Nephron progenitor cell (in vitro differentiated cells): Measurements from ENCODE around the gene EBF4.

Experiments used
- DNase-seq: peaks from one replicate; pipeline ENCODE4 v3.0.0; 2021
- H3K27ac Mint-ChIP-seq: 2 replicates; pipeline ENCODE4 v1.8.0; 2021; ENCODE audit warnings: mild to moderate bottlenecking, moderate library complexity, mixed read lengths
- H3K27me3 Mint-ChIP-seq: 2 replicates; pipeline ENCODE4 v1.8.0; 2021; ENCODE audit warnings: mild to moderate bottlenecking, low read depth, mixed read lengths; ENCODE audit not compliant: poor library complexity
- H3K36me3 Mint-ChIP-seq: 2 replicates; pipeline ENCODE4 v1.8.0; 2021; ENCODE audit warnings: low read depth, mixed read lengths
- H3K4me1 Mint-ChIP-seq: 2 replicates; pipeline ENCODE4 v1.8.0; 2021; ENCODE audit warnings: mixed read lengths
- H3K4me3 Mint-ChIP-seq: 2 replicates; pipeline ENCODE4 v1.8.0; 2021; ENCODE audit warnings: mild to moderate bottlenecking, moderate library complexity, mixed read lengths
- H3K9me3 Mint-ChIP-seq: 2 replicates; pipeline ENCODE4 v1.8.0; 2021; ENCODE audit warnings: mild to moderate bottlenecking, moderate library complexity, mixed read lengths
- TF ChIP-seq, protein P1 (sequence below): fragments of 200-600 bp; sonication (generic); IDR thresholded peaks from 2 replicates; pipeline ENCODE4 v1.5.0; 2021; ENCODE audit warnings: antibody characterized with exemption

EBF4 gene

DNA sequence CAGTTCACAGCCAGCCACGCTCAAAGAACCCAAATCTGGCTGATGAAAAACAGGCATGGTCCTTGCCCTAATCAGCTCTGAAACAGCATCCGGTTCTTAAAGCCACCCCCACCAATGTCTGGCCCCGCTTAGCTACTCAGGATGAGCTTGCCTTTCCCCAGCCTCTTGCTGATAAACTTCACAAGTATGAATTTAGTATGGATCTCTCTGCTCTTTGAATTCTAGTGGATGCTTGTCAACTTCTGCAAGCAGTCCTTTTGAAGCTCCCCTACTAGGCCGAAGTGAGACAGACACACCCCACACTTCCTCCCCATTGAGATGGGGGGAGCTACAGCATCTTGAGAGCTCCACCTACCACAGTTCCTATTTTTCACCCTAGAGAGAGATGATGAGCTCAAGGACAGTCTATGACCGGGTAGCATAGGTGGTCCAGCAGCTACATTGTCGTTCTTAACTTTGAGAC is 36.7 kb downstream of the EBF4 start:
- H3K4me3 Mint-ChIP-seq = no peak overlapping the region
- H3K36me3 Mint-ChIP-seq = no peaks in the 10 kb centered on the region
- peaks cover 79% of the 10 kb centered on the region for H3K27me3 Mint-ChIP-seq
- TF ChIP-seq, protein P1, sequence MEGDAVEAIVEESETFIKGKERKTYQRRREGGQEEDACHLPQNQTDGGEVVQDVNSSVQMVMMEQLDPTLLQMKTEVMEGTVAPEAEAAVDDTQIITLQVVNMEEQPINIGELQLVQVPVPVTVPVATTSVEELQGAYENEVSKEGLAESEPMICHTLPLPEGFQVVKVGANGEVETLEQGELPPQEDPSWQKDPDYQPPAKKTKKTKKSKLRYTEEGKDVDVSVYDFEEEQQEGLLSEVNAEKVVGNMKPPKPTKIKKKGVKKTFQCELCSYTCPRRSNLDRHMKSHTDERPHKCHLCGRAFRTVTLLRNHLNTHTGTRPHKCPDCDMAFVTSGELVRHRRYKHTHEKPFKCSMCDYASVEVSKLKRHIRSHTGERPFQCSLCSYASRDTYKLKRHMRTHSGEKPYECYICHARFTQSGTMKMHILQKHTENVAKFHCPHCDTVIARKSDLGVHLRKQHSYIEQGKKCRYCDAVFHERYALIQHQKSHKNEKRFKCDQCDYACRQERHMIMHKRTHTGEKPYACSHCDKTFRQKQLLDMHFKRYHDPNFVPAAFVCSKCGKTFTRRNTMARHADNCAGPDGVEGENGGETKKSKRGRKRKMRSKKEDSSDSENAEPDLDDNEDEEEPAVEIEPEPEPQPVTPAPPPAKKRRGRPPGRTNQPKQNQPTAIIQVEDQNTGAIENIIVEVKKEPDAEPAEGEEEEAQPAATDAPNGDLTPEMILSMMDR = no peak
- no peaks in the 10 kb centered on the region for H3K4me1 Mint-ChIP-seq
- H3K9me3 Mint-ChIP-seq = peaks cover 19% of the 10 kb centered on the region
- DNase-seq = no peak
- H3K27ac Mint-ChIP-seq = no peak overlapping the region

GRCh38 chr20:2729791-2730190 is 37.2 kb downstream of the EBF4 start:
- H3K27ac Mint-ChIP-seq = no peak overlapping the region
- DNase-seq = no peak
- no peaks in the 10 kb centered on the region for H3K4me1 Mint-ChIP-seq
- H3K27me3 Mint-ChIP-seq = peaks cover 74% of the 10 kb centered on the region
- no peak overlapping the region for H3K4me3 Mint-ChIP-seq
- peaks cover 24% of the 10 kb centered on the region for H3K9me3 Mint-ChIP-seq
- H3K36me3 Mint-ChIP-seq = peaks cover 5% of the 10 kb centered on the region
- TF ChIP-seq, protein P1 = no peak

- Mint-ChIP-seq H3K4me1 (no peaks in the 10 kb centered on the region), H3K4me3 (no peak overlapping the region), H3K36me3 (peaks cover 8% of the 10 kb centered on the region), H3K27ac (no peak overlapping the region), H3K27me3 (peaks cover 67% of the 10 kb centered on the region), H3K9me3 (peaks cover 33% of the 10 kb centered on the region)
- DNase-seq = no peak
- TF ChIP-seq, protein P1 = no peak
These were observed 42.3 kb downstream of the EBF4 start for GRCh38 chr20:2734899-2735298.

DNA sequence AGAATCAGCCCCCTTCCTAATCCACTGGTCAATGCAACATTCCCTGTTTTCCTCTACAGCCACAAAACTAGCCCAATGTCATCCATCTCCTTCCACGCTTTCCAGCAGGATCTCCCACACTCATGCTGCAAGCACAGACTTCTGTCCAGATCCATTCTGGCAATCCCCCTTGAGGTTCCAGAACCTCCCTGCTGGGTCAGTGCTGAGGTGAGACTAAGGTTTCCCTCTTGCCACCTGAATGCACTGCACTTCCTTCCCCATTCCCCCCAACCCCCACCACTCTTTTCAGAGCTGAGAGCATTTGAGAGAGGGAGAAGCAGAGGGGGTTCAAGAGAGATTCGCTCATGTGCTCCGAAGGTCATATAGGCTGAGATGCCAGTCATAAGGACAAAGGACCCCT is 43.9 kb downstream of the EBF4 start:
- Mint-ChIP-seq H3K4me1 (peaks cover 5% of the 10 kb centered on the region), H3K27me3 (peaks cover 68% of the 10 kb centered on the region), H3K9me3 (peaks cover 33% of the 10 kb centered on the region), H3K4me3 (no peak overlapping the region), H3K36me3 (peaks cover 8% of the 10 kb centered on the region), H3K27ac (no peak overlapping the region)
- TF ChIP-seq, protein P1 = no peak
- DNase-seq = no peak

GRCh38 chr20:2738331-2739041 is 45.9 kb downstream of the EBF4 start:
- Mint-ChIP-seq H3K36me3 (peaks cover 8% of the 10 kb centered on the region), H3K4me3 (no peak overlapping the region), H3K27ac (no peak overlapping the region), H3K9me3 (peaks cover 20% of the 10 kb centered on the region), H3K27me3 (peaks cover 72% of the 10 kb centered on the region), H3K4me1 (peaks cover 10% of the 10 kb centered on the region)
- TF ChIP-seq, protein P1 = no peak
- no peak for DNase-seq

GRCh38 chr20:2739042-2739398 is 46.4 kb downstream of the EBF4 start:
- TF ChIP-seq, protein P1 = no peak
- Mint-ChIP-seq H3K27ac (no peak overlapping the region), H3K27me3 (peaks cover 76% of the 10 kb centered on the region), H3K36me3 (peaks cover 8% of the 10 kb centered on the region), H3K4me1 (peaks cover 10% of the 10 kb centered on the region), H3K9me3 (peaks cover 19% of the 10 kb centered on the region), H3K4me3 (no peak overlapping the region)
- no peak for DNase-seq
